ENCODE results near the gene RNF25.
A peak's percentile ranks its signal among the peaks of the same experiment; 100 is the strongest.

RNF25 gene

GRCh38 chr2:218671654-218672566 is at the start of gene RNF25, which contains the start of gene STK36 (continued):
- TF ChIP-seq TSHZ1 (tag by site-specific recombination; IDR thresholded peaks at IDR 0.05; ENCODE audit: borderline replicate concordance) (no peak), KLF1 (tag by site-specific recombination; IDR thresholded peaks at IDR 0.05) (no peak), ZBTB17 (tag by site-specific recombination; IDR thresholded peaks at IDR 0.05) (peak; percentile 86), ZNF623 (tag by site-specific recombination; IDR thresholded peaks at IDR 0.05) (no peak), ZNF626 (tag by site-specific recombination; IDR thresholded peaks at IDR 0.05) (no peak), ZNF416 (tag by site-specific recombination; IDR thresholded peaks at IDR 0.05) (no peak), SETDB1 (IDR thresholded peaks at IDR 0.05; ENCODE audit: insufficient read length, low read length) (no peak), GLIS1 (tag by site-specific recombination; IDR thresholded peaks at IDR 0.05) (peak; percentile 18; the same call in 1 of the 2 replicates), ZNF837 (tag by site-specific recombination; IDR thresholded peaks at IDR 0.05) (no peak), ZNF335 (tag by site-specific recombination; conservative IDR thresholded peaks at IDR 0.05) (peak; percentile 100), ZBTB20 (tag by site-specific recombination; IDR thresholded peaks at IDR 0.05) (no peak), ZNF16 (tag by site-specific recombination; IDR thresholded peaks at IDR 0.05; ENCODE audit: low read depth) (no peak), ZNF768 (tag by site-specific recombination; IDR thresholded peaks at IDR 0.05) (no peak), ZNF654 (tag by site-specific recombination; IDR thresholded peaks at IDR 0.05; ENCODE audit: low read depth) (no peak), ZNF473 (tag by site-specific recombination; IDR thresholded peaks at IDR 0.05) (no peak), OVOL3 (tag by site-specific recombination; IDR thresholded peaks at IDR 0.05) (no peak), PRDM2 (tag by site-specific recombination; IDR thresholded peaks at IDR 0.05; ENCODE audit: borderline replicate concordance) (no peak), ZNF513 (tag by site-specific recombination; IDR thresholded peaks at IDR 0.05) (no peak), ZNF521 (tag by site-specific recombination; IDR thresholded peaks at IDR 0.05) (no peak), ZNF530 (tag by site-specific recombination; IDR thresholded peaks at IDR 0.05; ENCODE audit: low read depth) (no peak), ZNF830 (tag by site-specific recombination; IDR thresholded peaks at IDR 0.05; ENCODE audit: low read depth) (no peak), ZNF112 (tag by site-specific recombination; IDR thresholded peaks at IDR 0.05) (no peak), SP7 (tag by site-specific recombination; IDR thresholded peaks at IDR 0.05) (peak; percentile 54; the same call in 1 of the 2 replicates), HIC1 (tag by site-specific recombination; IDR thresholded peaks at IDR 0.05) (no peak), ZNF133 (tag by site-specific recombination; IDR thresholded peaks at IDR 0.05) (no peak), GLI2 (tag by site-specific recombination; IDR thresholded peaks at IDR 0.05; ENCODE audit: borderline replicate concordance, low read depth) (no peak), GFI1B (tag by site-specific recombination; IDR thresholded peaks at IDR 0.05) (no peak), ZNF239 (tag by site-specific recombination; IDR thresholded peaks at IDR 0.05) (no peak)
